HEK293T (cell line): Measurements from ENCODE around the gene CARMIL3.

Experiments
- ARNT ChIP-seq: fragments of 450-650 bp; IDR thresholded peaks from 2 replicates; pipeline ENCODE4 v1.6.1; 2017; ENCODE audit warnings: mild to moderate bottlenecking
- BHLHE40 ChIP-seq: fragments of 450-650 bp; IDR thresholded peaks from 2 replicates; pipeline ENCODE4 v1.6.1; 2016; ENCODE audit warnings: mild to moderate bottlenecking, moderate library complexity, borderline replicate concordance
- ELF4 ChIP-seq: fragments of 450-650 bp; IDR thresholded peaks from 2 replicates; pipeline ENCODE4 v1.6.1; 2017; ENCODE audit warnings: antibody characterized with exemption
- FOXA1 ChIP-seq: fragments of 450-650 bp; IDR thresholded peaks from 2 replicates; pipeline ENCODE4 v1.6.1; 2016; ENCODE audit warnings: mild to moderate bottlenecking
- FOXK2 ChIP-seq: fragments of 450-650 bp; IDR thresholded peaks from 2 replicates; pipeline ENCODE4 v1.6.1; 2016; ENCODE audit warnings: mild to moderate bottlenecking
- FOXM1 ChIP-seq: fragments of 450-650 bp; IDR thresholded peaks from 2 replicates; pipeline ENCODE4 v1.6.1; 2017; ENCODE audit warnings: mild to moderate bottlenecking, borderline replicate concordance
- L3MBTL2 ChIP-seq: fragments of 450-650 bp; conservative IDR thresholded peaks from 2 replicates; pipeline ENCODE4 v1.6.1; 2016; ENCODE audit warnings: mild to moderate bottlenecking
- NFRKB ChIP-seq: fragments of 450-650 bp; IDR thresholded peaks from 2 replicates; pipeline ENCODE4 v1.6.1; 2016; ENCODE audit warnings: mild to moderate bottlenecking, moderate library complexity
- SP1 ChIP-seq: fragments of 450-650 bp; IDR thresholded peaks from 2 replicates; pipeline ENCODE4 v1.6.1; 2017
- TARDBP ChIP-seq: fragments of 450-650 bp; IDR thresholded peaks from 2 replicates; pipeline ENCODE4 v1.6.1; 2016
- ZNF384 ChIP-seq: fragments of 450-650 bp; IDR thresholded peaks from 2 replicates; pipeline ENCODE4 v1.6.1; 2016
- TF ChIP-seq, protein P1 (sequence below): fragments of 450-650 bp; IDR thresholded peaks from 2 replicates; pipeline ENCODE4 v1.6.1; 2016

DNA sequence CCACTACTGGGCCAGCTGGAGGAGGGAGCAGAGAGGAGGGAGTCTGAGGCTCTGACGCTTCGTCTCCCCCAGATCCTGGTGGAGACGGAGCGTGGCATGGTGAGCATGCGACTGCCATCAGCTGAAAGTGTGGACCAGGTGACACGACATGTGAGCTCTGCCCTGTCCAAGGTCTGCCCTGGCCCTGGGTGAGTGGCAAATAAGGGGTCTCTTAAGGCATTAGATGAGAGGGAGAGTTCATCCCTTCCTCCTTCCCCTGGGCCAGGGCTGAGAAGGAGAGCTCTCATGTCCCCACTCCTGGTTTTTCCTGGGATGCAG is 2.5 kb downstream of the CARMIL3 start:
- TF ChIP-seq BHLHE40, result no peak
- no peak for TF ChIP-seq TARDBP
- no peak for TF ChIP-seq SP1
- TF ChIP-seq, protein P1, sequence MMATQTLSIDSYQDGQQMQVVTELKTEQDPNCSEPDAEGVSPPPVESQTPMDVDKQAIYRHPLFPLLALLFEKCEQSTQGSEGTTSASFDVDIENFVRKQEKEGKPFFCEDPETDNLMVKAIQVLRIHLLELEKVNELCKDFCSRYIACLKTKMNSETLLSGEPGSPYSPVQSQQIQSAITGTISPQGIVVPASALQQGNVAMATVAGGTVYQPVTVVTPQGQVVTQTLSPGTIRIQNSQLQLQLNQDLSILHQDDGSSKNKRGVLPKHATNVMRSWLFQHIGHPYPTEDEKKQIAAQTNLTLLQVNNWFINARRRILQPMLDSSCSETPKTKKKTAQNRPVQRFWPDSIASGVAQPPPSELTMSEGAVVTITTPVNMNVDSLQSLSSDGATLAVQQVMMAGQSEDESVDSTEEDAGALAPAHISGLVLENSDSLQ, result no peak
- TF ChIP-seq L3MBTL2, result no peak
- no peak for TF ChIP-seq FOXM1
- TF ChIP-seq ELF4, result no peak
- TF ChIP-seq ARNT, result no peak
- no peak for TF ChIP-seq FOXK2
- TF ChIP-seq NFRKB, result no peak
- TF ChIP-seq FOXA1, result no peak
- no peak for TF ChIP-seq ZNF384
